GM19025 (cell line): ENCODE measurements around the gene HCLS1.
"Not testable (repeated sequence)": the region's sequence is repeated elsewhere in the genome, so short reads cannot be mapped to it uniquely, and the experiment has no call there.

Experiments used
- ATAC-seq: cut with Tn5 transposase; IDR thresholded peaks from one replicate; pipeline ENCODE4 v1.9.1; 2021; ENCODE audit warnings: mild to moderate bottlenecking, low read depth, moderate library complexity; ENCODE audit not compliant: unreplicated experiment

HCLS1 gene

GRCh38 chr3:121601212-121601812 lies 59.4 kb downstream of the HCLS1 start:
- ATAC-seq = no peak

- ATAC-seq = not testable (repeated sequence)
Observed at GRCh38 chr3:121599900-121600299, 60.8 kb downstream of the HCLS1 start.

- no peak for ATAC-seq
Observed at GRCh38 chr3:121598564-121598963, 62.1 kb downstream of the HCLS1 start.

GRCh38 chr3:121595765-121596406 lies 64.8 kb downstream of the HCLS1 start:
- no peak for ATAC-seq

- ATAC-seq = no peak
Observed at GRCh38 chr3:121594850-121595249, 65.9 kb downstream of the HCLS1 start.

DNA sequence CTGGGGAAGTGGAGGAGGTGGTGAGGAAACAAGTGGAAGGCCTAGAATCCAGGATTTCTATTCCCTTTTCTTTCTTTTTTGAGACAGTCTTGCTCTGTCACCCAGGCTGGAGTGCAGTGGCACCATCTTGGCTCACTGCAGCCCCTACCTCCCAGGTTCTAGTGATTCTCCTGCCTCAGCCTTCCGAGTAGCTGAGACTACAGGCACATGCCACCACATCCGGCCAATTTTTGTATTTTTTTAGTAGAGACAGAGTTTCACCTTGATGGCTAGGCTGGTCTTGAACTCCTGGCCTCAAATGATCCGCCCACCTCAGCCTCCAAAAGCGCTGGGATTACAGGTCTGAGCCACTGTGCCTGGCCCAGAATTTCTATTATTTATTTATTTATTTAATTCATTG lies 66.9 kb downstream of the HCLS1 start:
- not testable (repeated sequence) for ATAC-seq

DNA sequence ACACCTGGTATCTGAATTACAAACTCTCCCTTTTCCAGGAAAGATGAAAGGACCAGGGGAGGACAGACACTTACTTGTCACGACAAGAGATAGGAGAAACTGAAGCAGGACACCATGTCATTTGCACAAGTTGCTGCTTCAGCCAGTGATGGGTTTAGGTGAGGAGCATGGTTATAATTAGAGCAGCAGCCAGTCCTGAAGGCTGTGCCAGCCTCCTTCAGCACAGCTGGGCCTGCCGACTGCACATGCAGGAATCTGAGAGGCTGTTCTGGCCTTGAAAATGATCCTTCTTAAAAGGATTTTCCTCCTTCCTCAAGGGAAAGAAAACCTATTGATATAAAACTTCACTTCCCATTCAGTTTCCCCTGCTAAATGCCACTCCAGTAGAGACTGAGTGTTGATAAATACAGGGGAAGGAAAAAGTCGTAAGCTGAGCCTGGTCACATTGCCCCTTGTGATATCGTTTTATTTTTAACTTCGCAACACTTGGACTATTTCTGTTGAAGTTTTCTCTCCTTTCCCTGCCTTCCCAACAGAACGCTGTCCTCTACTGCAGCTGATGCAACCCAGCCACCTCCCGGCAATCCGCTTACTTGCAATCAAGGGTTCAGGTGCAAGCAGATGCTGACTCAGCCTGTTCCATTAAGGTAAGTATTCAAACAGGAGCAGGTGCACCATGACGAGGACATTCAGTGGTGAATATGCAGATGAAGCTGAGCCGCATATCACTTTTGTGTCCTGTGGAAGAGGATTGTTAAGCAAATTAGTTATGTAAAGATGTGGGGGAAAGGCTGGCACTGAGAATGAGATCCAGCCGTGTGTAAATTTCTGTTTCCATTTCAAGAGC lies 67.6 kb downstream of the HCLS1 start, which contains the start of gene FBXO40:
Gene FBXO40, plus strand, starts transcription at position 524 of the 847 bp plus-strand sequence. CDS start 27,197 bp downstream, outside the sequence.
- peak; percentile 73 for ATAC-seq

DNA sequence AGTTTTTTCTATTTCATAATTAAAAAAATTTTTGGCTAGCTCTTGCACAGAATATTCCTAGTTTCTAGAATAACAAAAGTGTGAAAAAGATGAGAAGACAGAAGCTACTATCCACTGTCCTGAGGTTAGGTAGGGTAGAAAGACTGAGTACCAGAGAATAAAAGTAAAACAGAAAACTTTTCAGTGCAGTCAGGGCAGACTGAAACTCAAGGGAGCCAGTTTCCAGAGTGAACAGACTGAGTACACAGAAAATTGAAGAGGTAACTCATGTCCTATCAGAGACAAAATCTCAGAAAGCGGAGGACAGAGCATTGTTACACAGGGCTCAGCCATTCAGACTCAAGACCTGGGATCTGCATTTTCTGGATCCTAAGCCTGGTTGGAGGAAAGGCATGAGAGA lies 76.3 kb downstream of the HCLS1 start:
- no peak for ATAC-seq

- ATAC-seq = no peak
Observed at GRCh38 chr3:121581691-121582090, 79.0 kb downstream of the HCLS1 start.
